HG03108 (cell line): Measurements from ENCODE around the gene LHPP.
A peak's percentile ranks its signal among the peaks of the same experiment; 100 is the strongest.
"Not testable (repeated sequence)": the region's sequence is repeated elsewhere in the genome, so short reads cannot be mapped to it uniquely, and the experiment has no call there.

Experiments
- ATAC-seq: cut with Tn5 transposase; IDR thresholded peaks from one replicate; pipeline ENCODE4 v1.9.1; 2021; ENCODE audit warnings: moderate library complexity; ENCODE audit not compliant: unreplicated experiment

Gene LHPP

GRCh38 chr10:124461642-124462347 lies at the start of gene LHPP:
Gene LHPP (plus strand): TSS chr10:124461823. CDS start chr10:124461863, 40 bp downstream.
- ATAC-seq = peak; percentile 96

GRCh38 chr10:124414076-124414475 lies 47.5 kb upstream of the LHPP start:
- no peak for ATAC-seq

- ATAC-seq = no peak
Observed at GRCh38 chr10:124415210-124415609, 46.4 kb upstream of the LHPP start.

- ATAC-seq = no peak
Observed at GRCh38 chr10:124416733-124417132, 44.9 kb upstream of the LHPP start.

GRCh38 chr10:124417895-124418725 lies 43.5 kb upstream of the LHPP start:
- peak; percentile 16 for ATAC-seq

GRCh38 chr10:124418726-124419501 lies 42.7 kb upstream of the LHPP start, which contains the start of gene OAT:
Gene OAT (minus strand): TSS chr10:124418923. CDS start chr10:124412171, 6,752 bp downstream.
- ATAC-seq = peak; percentile 98

GRCh38 chr10:124419635-124420034 lies 42.0 kb upstream of the LHPP start:
- ATAC-seq = no peak

- ATAC-seq = no peak
Observed at GRCh38 chr10:124420254-124420653, 41.4 kb upstream of the LHPP start.

- no peak for ATAC-seq
Observed at GRCh38 chr10:124422742-124423141, 38.9 kb upstream of the LHPP start.

GRCh38 chr10:124423813-124424212 lies 37.8 kb upstream of the LHPP start:
- ATAC-seq = no peak

GRCh38 chr10:124425227-124425962 lies 36.2 kb upstream of the LHPP start:
- ATAC-seq = no peak

- no peak for ATAC-seq
Observed at GRCh38 chr10:124428207-124428777, 33.3 kb upstream of the LHPP start.

- no peak for ATAC-seq
Observed at GRCh38 chr10:124429576-124429975, 32.0 kb upstream of the LHPP start.

GRCh38 chr10:124430077-124430476 lies 31.5 kb upstream of the LHPP start:
- no peak for ATAC-seq

- no peak for ATAC-seq
Observed at GRCh38 chr10:124433461-124433860, 28.2 kb upstream of the LHPP start.

GRCh38 chr10:124435683-124436082 lies 25.9 kb upstream of the LHPP start:
- ATAC-seq = not testable (repeated sequence)

- no peak for ATAC-seq
Observed at GRCh38 chr10:124436191-124436638, 25.4 kb upstream of the LHPP start.

GRCh38 chr10:124441694-124442093 lies 19.9 kb upstream of the LHPP start:
- ATAC-seq = not testable (repeated sequence)

- no peak for ATAC-seq
Observed at GRCh38 chr10:124446830-124447750, 14.5 kb upstream of the LHPP start.
